HG02678 (cell line): ENCODE data around the gene WDR45.
"Not testable (repeated sequence)": the region's sequence is repeated elsewhere in the genome, so short reads cannot be mapped to it uniquely, and the experiment has no call there.

Experiments
- ATAC-seq: cut with Tn5 transposase; IDR thresholded peaks from one replicate; pipeline ENCODE4 v1.9.1; 2021; ENCODE audit warnings: mild to moderate bottlenecking, moderate library complexity; ENCODE audit not compliant: unreplicated experiment

The WDR45 gene

DNA sequence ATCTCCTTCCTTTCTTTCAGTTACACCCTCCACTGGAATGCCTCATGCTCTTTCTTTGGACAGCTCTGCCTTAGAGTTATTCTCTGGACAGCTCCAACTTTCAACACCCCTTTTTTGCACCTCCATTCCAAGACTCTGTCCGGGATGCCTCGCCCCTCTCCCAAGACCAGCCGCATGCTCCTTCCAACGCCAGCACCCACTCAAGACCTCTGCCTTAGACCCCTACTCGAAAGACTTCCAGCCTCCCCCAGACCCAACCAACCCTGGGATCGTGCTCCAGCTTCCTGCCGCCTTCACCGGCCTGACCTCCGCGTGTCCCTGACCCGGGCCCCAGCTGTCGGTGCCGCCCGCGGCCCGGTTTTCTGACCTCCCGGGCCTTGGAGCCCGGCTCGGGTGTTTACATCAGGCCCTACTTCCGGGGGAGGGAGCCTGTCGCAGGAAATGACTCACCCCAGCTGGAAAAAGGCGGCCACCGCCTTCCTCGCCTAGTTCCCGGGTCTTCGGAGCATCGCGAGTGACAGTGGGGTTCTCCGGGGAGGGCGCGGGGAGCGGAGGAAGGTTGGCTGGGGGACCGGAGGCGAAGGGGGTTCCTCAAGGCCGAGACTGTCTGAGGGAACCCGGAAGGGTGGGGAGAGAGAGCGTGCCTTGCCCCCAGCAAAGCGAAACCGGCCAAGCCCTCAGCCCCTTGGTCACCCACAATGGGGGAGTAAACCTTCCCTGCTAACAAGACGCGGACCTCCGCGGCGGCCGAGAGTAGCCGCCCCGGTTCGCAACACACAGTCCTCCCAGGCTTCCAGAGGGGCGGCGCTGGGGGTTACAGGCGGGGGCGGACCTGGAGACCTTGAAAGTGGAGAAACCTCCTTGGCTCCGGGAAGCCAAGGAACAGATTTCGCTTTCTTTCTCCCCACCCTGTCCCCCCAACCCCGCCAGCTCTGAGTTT, at the start of gene WDR45:
Gene WDR45, minus strand, starts transcription at position 399 of the 940 bp plus-strand sequence. CDS start 1,792 bp downstream, outside the sequence.
- ATAC-seq: peak; percentile 75

DNA sequence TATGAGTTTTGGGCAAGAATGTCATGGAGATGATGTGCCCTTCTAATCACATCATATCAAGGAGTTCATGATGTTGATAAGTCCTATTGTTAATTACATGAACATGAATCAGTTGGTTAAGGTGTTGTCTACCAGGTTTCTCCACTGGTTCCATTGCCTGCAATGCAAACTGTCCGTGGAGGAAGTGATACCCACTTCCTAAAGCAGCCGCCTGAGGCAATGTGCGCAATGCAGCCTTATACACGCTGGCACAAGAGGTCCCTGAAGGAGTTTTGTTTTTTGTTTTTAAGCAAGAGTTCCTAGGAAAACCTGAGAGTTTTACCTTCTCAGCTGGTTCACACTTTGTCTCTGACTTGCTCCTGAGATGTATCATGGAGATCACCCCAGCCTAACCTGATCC, 49.7 kb upstream of the WDR45 start:
- ATAC-seq: no peak

GRCh38 chrX:49127742-49128258, 48.1 kb upstream of the WDR45 start:
- not testable (repeated sequence) for ATAC-seq

DNA sequence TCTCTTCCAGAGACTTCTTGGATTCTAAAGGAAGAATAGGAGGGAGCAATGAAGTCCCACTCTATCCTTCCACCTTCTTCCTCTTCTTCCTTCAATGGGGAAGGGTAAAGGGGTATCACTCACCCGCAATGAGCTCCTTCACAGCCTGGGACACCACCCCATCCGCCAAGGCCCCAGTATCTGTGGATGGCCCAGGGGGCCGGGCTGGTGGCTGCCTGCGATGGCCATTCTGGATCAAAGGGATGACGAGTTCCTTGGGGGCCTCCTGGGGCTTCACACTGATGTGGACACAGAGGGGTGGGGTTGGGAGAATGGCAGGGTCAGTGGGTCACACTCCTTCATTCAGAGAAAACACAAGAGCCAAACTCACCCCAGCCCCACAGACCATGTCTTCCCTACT, 42.8 kb upstream of the WDR45 start:
- no peak for ATAC-seq

DNA sequence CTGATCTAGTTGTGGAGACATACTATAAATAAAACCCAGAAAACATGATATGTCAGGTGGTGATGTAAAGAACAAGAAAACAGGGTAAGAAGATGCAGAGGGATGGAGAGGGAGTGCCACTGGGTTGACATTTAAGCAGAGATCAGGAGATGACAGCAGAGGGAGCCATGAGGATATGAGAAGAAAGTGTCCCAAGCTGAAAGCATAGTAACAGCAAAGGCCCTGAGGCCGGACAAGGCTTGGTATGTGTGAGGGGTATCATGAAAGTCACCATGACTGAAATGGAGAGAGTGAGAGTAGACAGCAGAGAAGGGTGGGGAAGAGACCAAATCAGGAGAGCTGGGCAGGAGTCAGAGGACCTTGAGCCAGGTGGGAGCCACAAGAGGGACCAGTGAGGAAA, 40.4 kb upstream of the WDR45 start:
- ATAC-seq: no peak

DNA sequence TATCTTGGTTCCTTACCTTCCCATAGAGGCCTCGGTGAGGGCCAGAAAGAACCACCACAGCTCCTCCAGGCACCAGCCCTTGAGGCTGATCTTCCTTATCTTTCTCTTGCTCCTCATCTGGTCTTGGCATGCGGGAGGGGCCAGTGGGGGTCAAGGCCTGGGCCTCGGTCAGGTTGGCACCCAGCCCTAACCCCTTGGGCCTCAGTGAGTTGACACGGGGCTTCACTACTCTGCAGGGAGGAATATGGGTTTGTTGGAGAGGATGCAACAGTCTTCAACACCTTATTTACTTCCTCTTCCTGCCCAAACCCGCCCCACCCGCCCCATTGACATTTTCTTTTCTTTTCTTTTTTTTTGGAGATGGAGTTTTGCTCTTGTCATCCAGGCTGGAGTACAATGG, 37.9 kb upstream of the WDR45 start:
- no peak for ATAC-seq

- no peak for ATAC-seq
Measured at GRCh38 chrX:49116716-49117115, 37.0 kb upstream of the WDR45 start.

GRCh38 chrX:49116076-49116475, 36.4 kb upstream of the WDR45 start:
- ATAC-seq: no peak

GRCh38 chrX:49111791-49112190, 32.1 kb upstream of the WDR45 start:
- no peak for ATAC-seq

DNA sequence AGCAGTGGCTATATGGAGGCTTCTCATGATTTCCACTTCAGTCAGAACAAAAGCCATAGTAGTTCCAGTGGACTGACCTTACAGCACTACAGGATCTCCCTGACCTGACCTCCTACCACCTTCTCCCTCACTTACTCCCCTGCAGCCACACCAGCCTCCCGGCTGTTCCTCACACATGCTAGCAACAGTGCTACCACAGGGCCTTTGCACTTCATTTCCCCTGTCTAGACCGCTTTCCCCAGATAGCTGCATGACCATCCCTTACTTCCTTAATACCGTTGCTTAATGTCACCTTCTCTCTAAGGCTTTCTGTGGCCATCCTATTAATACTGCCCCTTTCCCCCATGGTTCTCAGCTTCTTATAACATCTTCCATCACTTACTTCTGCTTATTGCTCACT, 30.7 kb upstream of the WDR45 start:
- ATAC-seq: no peak

DNA sequence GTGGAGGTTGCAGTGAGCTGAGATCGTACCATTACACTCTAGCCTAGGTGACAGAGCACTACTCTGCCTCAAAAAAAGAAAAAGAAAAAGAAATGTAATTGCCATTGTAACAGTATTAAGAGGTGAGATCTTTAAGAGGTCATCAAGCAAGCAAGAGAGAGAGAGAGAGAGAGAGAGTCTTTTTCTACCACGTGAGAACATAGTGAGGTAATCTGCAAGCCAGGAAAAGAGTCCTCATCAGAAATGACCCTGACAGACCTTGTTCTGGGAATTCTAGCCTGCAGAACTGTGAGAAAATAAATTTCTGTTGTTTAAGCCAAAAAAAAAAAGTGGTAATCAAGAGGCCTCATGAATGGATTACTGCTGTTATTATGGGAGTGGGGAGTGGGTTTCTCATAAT, 29.0 kb upstream of the WDR45 start:
- no peak for ATAC-seq

- ATAC-seq: no peak
Measured at GRCh38 chrX:49106930-49107329, 27.2 kb upstream of the WDR45 start.

GRCh38 chrX:49106296-49106695, 26.6 kb upstream of the WDR45 start:
- ATAC-seq: no peak

DNA sequence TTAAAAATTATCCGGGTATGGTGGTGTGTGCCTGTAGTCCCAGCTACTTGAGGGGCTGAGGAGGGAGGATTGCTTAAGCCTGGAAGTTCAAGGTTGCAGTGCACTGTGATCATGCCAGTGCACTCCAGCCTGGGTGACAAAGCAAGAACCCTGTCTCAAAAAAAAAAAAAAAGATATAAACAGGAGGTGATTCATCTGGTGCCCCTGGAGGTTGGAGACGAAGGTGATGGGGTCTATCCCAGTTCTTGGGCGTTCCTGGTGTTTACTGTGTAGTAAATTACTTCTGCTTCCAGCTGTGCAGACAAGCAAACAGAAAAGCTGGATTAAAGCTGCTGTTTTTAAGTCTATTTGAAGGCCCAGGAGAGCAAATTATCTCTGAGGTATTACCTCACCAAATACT, 23.9 kb upstream of the WDR45 start:
- no peak for ATAC-seq

GRCh38 chrX:49102190-49102589, 22.5 kb upstream of the WDR45 start:
- ATAC-seq: no peak

DNA sequence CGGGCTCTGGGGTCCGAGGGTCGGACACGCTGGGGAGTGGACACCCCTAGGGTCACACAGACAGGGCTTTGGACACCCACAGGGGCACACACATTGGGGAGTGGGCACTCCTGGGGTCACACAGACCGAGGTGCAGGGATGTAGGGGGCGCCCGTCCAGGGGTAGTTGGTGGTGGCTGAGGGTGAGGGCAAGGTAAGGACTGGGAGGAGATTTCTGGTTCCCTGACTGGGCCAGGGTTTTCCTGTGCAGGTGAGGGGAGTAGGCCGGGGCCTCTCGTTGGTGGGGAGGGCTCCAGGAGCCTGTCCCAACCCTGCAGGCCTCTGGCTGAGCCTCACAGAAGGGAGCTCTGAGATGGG, 21.9 kb upstream of the WDR45 start:
- ATAC-seq: no peak

GRCh38 chrX:49100704-49101628, 21.3 kb upstream of the WDR45 start:
- ATAC-seq: peak; percentile 94

DNA sequence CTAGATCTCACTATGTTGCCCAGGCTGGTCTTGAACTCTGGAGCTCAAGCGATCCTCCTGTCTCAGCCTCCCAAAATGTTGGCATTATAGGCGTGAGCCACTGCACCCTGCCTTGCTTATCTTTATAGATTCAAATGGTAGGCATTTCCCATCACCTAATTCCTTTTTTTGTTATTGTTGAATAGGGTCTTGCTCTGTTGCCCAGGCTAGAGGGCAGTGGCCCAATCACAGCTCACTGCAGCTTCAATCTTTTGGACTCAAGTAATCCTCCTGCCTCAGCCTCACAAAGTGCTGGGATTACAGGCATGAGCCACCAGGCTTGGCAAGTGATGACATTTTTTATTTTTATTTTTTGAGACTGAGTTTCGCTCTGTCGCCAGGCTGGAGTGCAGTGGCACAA, 16.7 kb upstream of the WDR45 start:
- ATAC-seq: no peak

DNA sequence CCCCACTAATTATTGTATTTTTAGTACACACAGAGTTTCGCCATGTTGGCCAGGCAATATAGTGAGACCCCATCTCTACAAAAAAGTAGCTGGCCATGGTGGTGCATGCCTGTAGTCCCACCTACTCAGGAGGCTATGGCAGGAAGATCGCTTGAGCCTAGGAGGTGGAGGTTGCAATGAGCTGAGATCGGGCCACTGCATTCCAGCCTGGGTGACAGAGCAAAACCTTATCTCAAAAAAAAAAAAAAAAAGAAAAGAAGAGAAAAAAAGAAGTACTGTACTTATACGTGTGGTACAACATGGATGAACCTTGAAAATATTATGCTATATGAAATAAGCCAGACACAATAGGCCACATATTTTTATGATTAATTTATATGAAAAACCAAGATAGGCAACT, 9.9 kb upstream of the WDR45 start:
- no peak for ATAC-seq

GRCh38 chrX:49082271-49082871, 2.7 kb upstream of the WDR45 start:
- no peak for ATAC-seq

DNA sequence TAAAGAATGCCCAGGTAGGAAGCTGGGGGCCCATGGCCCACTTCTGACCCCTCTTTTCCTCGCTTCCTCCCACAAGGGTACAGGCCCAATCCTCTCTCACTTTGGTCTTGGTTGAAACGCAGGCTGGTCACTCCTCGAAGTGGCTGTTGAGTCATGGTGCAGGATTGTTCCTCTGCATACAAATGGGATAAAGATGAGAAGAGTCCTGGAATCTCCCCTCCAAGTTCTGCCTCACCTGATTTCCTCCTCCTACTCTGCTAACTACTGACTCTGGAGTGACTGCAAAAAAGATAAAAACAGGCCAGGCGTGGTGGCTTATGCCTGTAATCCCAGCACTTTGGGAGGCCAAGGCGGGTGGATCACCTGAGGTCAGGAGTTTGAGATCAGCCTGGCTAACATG, 1.7 kb downstream of the WDR45 start:
- no peak for ATAC-seq
